HepG2 (cell line): ENCODE results near the gene TOMM40L. TPM values are rescaled to one million over a fixed set of nuclear protein-coding genes. Genes with fewer than 3 reads are reported as not detected.

Source experiments
- BRD4 ChIP-seq: sonication (generic); formaldehyde crosslinking; IDR thresholded peaks from 2 replicates; pipeline ENCODE4 v1.4.0; 2020; ENCODE audit warnings: missing genetic modification reagents
- CC2D1A ChIP-seq: sonication (generic); formaldehyde crosslinking; IDR thresholded peaks from 2 replicates; pipeline ENCODE4 v1.8.1; 2023; ENCODE audit warnings: mild to moderate bottlenecking, missing genetic modification reagents
- ELF3 ChIP-seq: IDR thresholded peaks from 2 replicates; pipeline ENCODE4 v1.6.1; 2016; ENCODE audit warnings: missing genetic modification reagents, missing compliant biosample characterization
- HNF4A ChIP-seq: sonication (generic); formaldehyde crosslinking; IDR thresholded peaks from 2 replicates; pipeline ENCODE4 v1.4.0; 2020; ENCODE audit warnings: missing genetic modification reagents
- KMT2B ChIP-seq: IDR thresholded peaks from 2 replicates; pipeline ENCODE4 v1.6.1; 2016; ENCODE audit warnings: missing genetic modification reagents, missing compliant biosample characterization
- MAF1 ChIP-seq: sonication (generic); formaldehyde crosslinking; IDR thresholded peaks from 2 replicates; pipeline ENCODE4 v1.5.0; 2020; ENCODE audit warnings: missing genetic modification reagents, borderline replicate concordance
- MEIS2 ChIP-seq: sonication (generic); formaldehyde crosslinking; IDR thresholded peaks from 2 replicates; pipeline ENCODE4 v1.9.0; 2021; ENCODE audit warnings: mild to moderate bottlenecking, missing genetic modification reagents
- NFYC ChIP-seq: IDR thresholded peaks from 2 replicates; pipeline ENCODE4 v1.6.1; 2016; ENCODE audit warnings: missing genetic modification reagents, missing compliant biosample characterization
- NR2C2 ChIP-seq: sonication (generic); formaldehyde crosslinking; IDR thresholded peaks from 2 replicates; pipeline ENCODE4 v1.4.0; 2020; ENCODE audit warnings: missing genetic modification reagents, mild to moderate bottlenecking, moderate library complexity, borderline replicate concordance
- PLRG1 ChIP-seq: fragments of 450-650 bp; conservative IDR thresholded peaks from 2 replicates; pipeline ENCODE4 v1.6.1; 2016
- SRF ChIP-seq: IDR thresholded peaks from 2 replicates; pipeline ENCODE4 v1.6.1; 2011; ENCODE audit warnings: mild to moderate bottlenecking, low read depth, low read length, moderate library complexity
- TAF1 ChIP-seq: sonication (generic); formaldehyde crosslinking; IDR thresholded peaks from 2 replicates; pipeline ENCODE4 v1.4.0; 2020; ENCODE audit warnings: missing genetic modification reagents
- TARDBP ChIP-seq: sonication (generic); formaldehyde crosslinking; IDR thresholded peaks from 2 replicates; pipeline ENCODE4 v1.8.0; 2022; ENCODE audit warnings: mild to moderate bottlenecking, missing genetic modification reagents
- TBL1XR1 ChIP-seq: fragments of 150-350 bp; IDR thresholded peaks from 2 replicates; pipeline ENCODE4 v1.6.1; 2014; ENCODE audit warnings: borderline replicate concordance, low read length; ENCODE audit not compliant: partially characterized antibody
- TCF7 ChIP-seq: sonication (generic); IDR thresholded peaks from 2 replicates; pipeline ENCODE4 v1.6.1; 2016; ENCODE audit warnings: antibody characterized with exemption, low read depth
- TOE1 ChIP-seq: sonication (generic); formaldehyde crosslinking; IDR thresholded peaks from 2 replicates; pipeline ENCODE4 v1.4.0; 2020; ENCODE audit warnings: mild to moderate bottlenecking, missing genetic modification reagents
- UBTF ChIP-seq: sonication (generic); formaldehyde crosslinking; IDR thresholded peaks from 2 replicates; pipeline ENCODE4 v1.4.0; 2020; ENCODE audit warnings: mild to moderate bottlenecking, missing genetic modification reagents
- ZFP36 ChIP-seq: fragments of 150-350 bp; IDR thresholded peaks from 2 replicates; pipeline ENCODE4 v1.6.1; 2018; ENCODE audit warnings: borderline replicate concordance, low read length, low read depth; ENCODE audit not compliant: partially characterized antibody
- ZFP41 ChIP-seq: sonication (generic); formaldehyde crosslinking; IDR thresholded peaks from 2 replicates; pipeline ENCODE4 v1.4.0; 2020; ENCODE audit warnings: mild to moderate bottlenecking, missing genetic modification reagents, borderline replicate concordance
- ZFY ChIP-seq: sonication (generic); formaldehyde crosslinking; IDR thresholded peaks from 2 replicates; pipeline ENCODE4 v1.4.0; 2020; ENCODE audit warnings: missing genetic modification reagents
- ZIK1 ChIP-seq: sonication (generic); formaldehyde crosslinking; IDR thresholded peaks from 2 replicates; pipeline ENCODE4 v1.5.0; 2020; ENCODE audit warnings: mild to moderate bottlenecking, low read depth, missing genetic modification reagents, borderline replicate concordance
- ZMYM4 ChIP-seq: sonication (generic); formaldehyde crosslinking; IDR thresholded peaks from 2 replicates; pipeline ENCODE4 v1.8.1; 2023; ENCODE audit warnings: mild to moderate bottlenecking, missing genetic modification reagents
- ZNF101 ChIP-seq: sonication (generic); formaldehyde crosslinking; IDR thresholded peaks from 2 replicates; pipeline ENCODE4 v1.4.0; 2020; ENCODE audit warnings: mild to moderate bottlenecking, low read depth, missing genetic modification reagents, borderline replicate concordance
- ZNF33A ChIP-seq: sonication (generic); formaldehyde crosslinking; IDR thresholded peaks from 2 replicates; pipeline ENCODE4 v1.5.1; 2020; ENCODE audit warnings: missing genetic modification reagents, mild to moderate bottlenecking, moderate library complexity, borderline replicate concordance
- ZNF414 ChIP-seq: sonication (generic); formaldehyde crosslinking; IDR thresholded peaks from 2 replicates; pipeline ENCODE4 v1.5.0; 2020; ENCODE audit warnings: missing genetic modification reagents
- ZNF672 ChIP-seq: sonication (generic); formaldehyde crosslinking; IDR thresholded peaks from 2 replicates; pipeline ENCODE4 v1.8.1; 2022; ENCODE audit warnings: missing genetic modification reagents
- ZNF790 ChIP-seq: sonication (generic); formaldehyde crosslinking; IDR thresholded peaks from 2 replicates; pipeline ENCODE4 v1.8.0; 2022; ENCODE audit warnings: missing genetic modification reagents, mild to moderate bottlenecking, borderline replicate concordance
- polyA plus RNA-seq, 8 experiments: library from polyadenylated mRNA; depleted of rRNA in 3 of 8; stranded (reverse) in 7 of 8; unstranded in 1 of 8; fragments of >200 nt; fragmentation: Illumina TruSeq in 4 of 8; extraction: Trizol in 4 of 8; gene quantifications; 2 replicates each; pipeline versions ENCODE4 v1.2.1 to v1.2.3, GENCODE V29; 2011 to 2016; ENCODE audit warnings: low read depth in 4 of 8, missing spikeins in 1 of 8, mixed read lengths in 1 of 8; ENCODE audit not compliant: insufficient read depth in 1 of 8
- total RNA-seq, 5 experiments: library from RNA; depleted of rRNA; stranded (reverse); fragments of >200 nt; fragmentation: Illumina TruSeq; extraction: Trizol; gene quantifications; 2 replicates each; pipeline ENCODE4 v1.2.3, GENCODE V29; 2016; ENCODE audit warnings: low read depth in 1 of 5
- TF ChIP-seq, protein P1 (sequence below): sonication (generic); formaldehyde crosslinking; IDR thresholded peaks from 2 replicates; pipeline ENCODE4 v1.5.0; 2020; ENCODE audit warnings: missing genetic modification reagents, mild to moderate bottlenecking, borderline replicate concordance

TOMM40L gene
- total and polyA plus RNA-seq, 2 of the 13 experiments (the other 11 are each of a cell fraction or from before 2014, with no cell fraction given): 14.1 to 26.2 TPM

DNA sequence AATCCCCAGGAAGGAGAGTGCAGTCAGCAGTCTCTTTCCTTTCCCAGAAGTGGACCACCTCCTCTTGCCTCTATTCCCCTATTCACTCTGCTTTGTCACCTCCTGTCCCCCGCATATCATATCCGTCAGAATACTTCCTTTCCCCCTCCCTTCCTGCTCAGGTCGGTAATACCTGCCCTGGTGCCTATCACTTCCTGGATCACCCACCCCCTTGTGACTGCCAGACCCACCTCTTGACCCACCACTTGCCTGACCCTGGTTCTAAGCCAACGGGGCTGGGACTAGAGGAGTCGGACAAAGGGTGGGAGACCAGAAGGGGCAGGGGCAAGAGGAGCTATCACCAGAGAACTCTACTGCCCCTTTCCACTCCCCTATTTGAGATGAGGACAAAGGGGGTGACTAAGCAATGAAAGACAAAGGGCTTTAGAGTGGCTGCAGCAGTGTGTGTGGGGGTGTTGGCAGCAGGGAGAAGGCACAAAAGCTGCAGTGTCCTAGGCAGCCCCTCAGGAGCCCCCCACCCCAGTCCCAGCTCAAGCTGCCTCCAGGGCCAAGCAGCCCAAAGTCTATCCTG, 25.4 kb upstream of the TOMM40L start (continued):
- TF ChIP-seq PLRG1 (no peak), ELF3 (CRISPR knock-in tag) (peak; percentile 55; the same call in 1 of the 2 replicates), CC2D1A (no peak), ZNF672 (CRISPR knock-in tag) (no peak), TARDBP (no peak), ZFP36 (no peak), MEIS2 (CRISPR knock-in tag) (no peak), UBTF (0 out of 2 replicates have a peak, but pooled peaks have one; percentile 19), ZNF101 (CRISPR knock-in tag) (no peak), TCF7 (no peak), TOE1 (CRISPR knock-in tag) (no peak), KMT2B (CRISPR knock-in tag) (no peak), ZMYM4 (no peak), ZFP41 (CRISPR knock-in tag) (no peak), ZIK1 (CRISPR knock-in tag) (no peak), SRF (no peak), ZNF33A (CRISPR knock-in tag) (no peak), TBL1XR1 (no peak), ZFY (no peak), HNF4A (CRISPR knock-in tag) (0 out of 2 replicates have a peak, but pooled peaks have one; percentile 31), NR2C2 (CRISPR knock-in tag) (0 out of 2 replicates have a peak, but pooled peaks have one; percentile 28), BRD4 (CRISPR knock-in tag) (no peak), ZNF790 (CRISPR knock-in tag) (no peak), TAF1 (CRISPR knock-in tag) (no peak), ZNF414 (CRISPR knock-in tag) (no peak), MAF1 (CRISPR knock-in tag) (no peak), NFYC (CRISPR knock-in tag) (no peak)
- TF ChIP-seq, protein P1, sequence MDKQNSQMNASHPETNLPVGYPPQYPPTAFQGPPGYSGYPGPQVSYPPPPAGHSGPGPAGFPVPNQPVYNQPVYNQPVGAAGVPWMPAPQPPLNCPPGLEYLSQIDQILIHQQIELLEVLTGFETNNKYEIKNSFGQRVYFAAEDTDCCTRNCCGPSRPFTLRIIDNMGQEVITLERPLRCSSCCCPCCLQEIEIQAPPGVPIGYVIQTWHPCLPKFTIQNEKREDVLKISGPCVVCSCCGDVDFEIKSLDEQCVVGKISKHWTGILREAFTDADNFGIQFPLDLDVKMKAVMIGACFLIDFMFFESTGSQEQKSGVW (CRISPR knock-in tag): no peak
